Bronchial epithelial cell (primary cell): Measurements from ENCODE around the gene SLC12A7. TPM values are rescaled to one million over a fixed set of nuclear protein-coding genes. Genes with fewer than 3 reads are reported as not detected.
"Not testable (repeated sequence)": the region's sequence is repeated elsewhere in the genome, so short reads cannot be mapped to it uniquely, and the experiment has no call there.

Source experiments
- DNase-seq: peaks from one replicate; pipeline ENCODE4 v3.0.0-alpha.2; 2010; ENCODE audit warnings: low read depth
- FAIRE-seq: peaks from 2 replicates; lab custom pipeline; 2011; peaks lifted over from hg19 to GRCh38; lab: Jason Lieb, UNC
- H3K27me3 ChIP-seq: 2 replicates; pipeline ENCODE4 v1.5.1; 2011; ENCODE audit warnings: low read length; ENCODE audit not compliant: control insufficient read depth, insufficient read depth
- H3K36me3 ChIP-seq: 2 replicates; pipeline ENCODE4 v1.5.1; 2011; ENCODE audit warnings: low read length; ENCODE audit not compliant: control insufficient read depth, insufficient read depth
- H3K4me3 ChIP-seq: 2 replicates; pipeline ENCODE4 v1.5.1; 2011; ENCODE audit warnings: mild to moderate bottlenecking, low read depth, low read length, control low read depth
- CTCF ChIP-seq: IDR thresholded peaks from 2 replicates; pipeline ENCODE4 v1.5.1; 2011; ENCODE audit warnings: mild to moderate bottlenecking, moderate library complexity, low read length, control low read depth, inconsistent platforms; ENCODE audit not compliant: insufficient read depth, severe bottlenecking
- total RNA-seq: library from RNA; depleted of rRNA; stranded (reverse); fragments of >200 nt; gene quantifications from 2 replicates; pipeline ENCODE4 v1.2.1, GENCODE V29; 2014

SLC12A7 gene
- total RNA-seq, 1 donor from 2014 or later, result 10.3 TPM

DNA sequence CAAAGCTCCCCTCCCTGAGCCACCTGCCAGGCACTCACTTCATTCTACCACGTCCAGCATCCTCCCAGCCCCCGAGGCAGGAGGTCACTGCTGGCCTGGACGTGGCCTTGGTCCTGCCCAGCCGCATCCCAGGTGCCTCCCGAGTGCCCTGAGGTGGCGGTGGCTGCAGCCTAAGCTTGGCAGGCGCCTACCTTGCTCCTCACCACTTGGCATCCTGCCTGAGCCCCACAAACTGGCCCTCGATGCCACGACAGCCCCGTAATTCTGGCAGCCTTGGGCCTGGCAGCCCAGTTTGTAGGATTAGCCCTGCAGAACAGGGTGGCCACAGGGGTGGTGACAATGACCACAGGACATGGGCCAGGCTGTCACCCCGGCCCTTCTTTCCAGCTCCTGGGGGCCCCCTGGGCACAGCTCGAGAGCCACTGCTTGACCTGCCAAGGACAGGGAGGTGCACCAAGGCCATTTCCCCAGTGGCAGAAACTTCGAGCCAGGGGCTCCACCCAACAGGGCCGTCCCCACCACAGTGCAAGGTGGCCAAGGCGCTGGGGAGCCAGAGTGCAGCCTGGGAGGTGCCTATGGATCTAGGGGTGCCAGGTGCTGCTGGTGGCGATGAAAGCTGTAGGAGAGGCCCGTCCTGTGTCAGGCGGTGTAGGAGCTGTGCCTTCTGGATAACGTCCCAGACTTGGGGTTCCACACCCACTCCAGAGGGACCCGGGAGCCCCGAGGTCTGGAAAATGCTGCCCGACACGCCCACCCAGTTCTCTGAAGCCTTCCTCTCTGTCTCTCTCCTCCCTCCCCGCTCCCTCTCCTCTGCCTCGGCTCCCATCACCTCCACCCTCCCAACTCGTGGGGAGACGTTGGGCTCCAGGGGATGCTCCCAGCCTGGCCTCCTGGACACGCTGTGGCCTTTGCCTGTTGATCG lies 84.9 kb downstream of the SLC12A7 start:
- Histone ChIP-seq H3K4me3 (no peak overlapping the region), H3K36me3 (no peaks in the 10 kb centered on the region), H3K27me3 (no peaks in the 10 kb centered on the region)
- TF ChIP-seq CTCF, result no peak
- no peak for DNase-seq
- FAIRE-seq, result no peak

DNA sequence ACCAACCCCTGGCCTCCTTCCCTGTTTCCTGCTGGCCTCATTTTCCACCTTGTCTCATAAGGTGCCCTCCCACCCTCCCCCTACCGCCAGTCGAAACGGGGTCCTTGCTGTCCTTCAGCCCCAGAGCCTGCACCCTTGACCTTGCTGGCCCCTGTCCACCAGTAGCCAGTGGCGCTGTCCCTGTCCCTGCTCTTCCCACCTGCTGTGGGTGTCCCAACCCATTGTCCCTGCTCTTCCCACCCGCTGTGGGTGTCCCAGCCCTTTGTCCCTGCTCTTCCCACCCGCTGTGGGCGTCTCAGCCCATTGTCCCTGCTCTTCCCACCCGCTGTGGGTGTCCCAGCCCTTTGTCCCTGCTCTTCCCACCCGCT lies 89.9 kb downstream of the SLC12A7 start:
- not testable (repeated sequence) for FAIRE-seq, H3K4me3 ChIP-seq, DNase-seq, H3K36me3 ChIP-seq, H3K27me3 ChIP-seq

GRCh38 chr5:1021136-1021968 lies 90.5 kb downstream of the SLC12A7 start:
- no peak for DNase-seq
- FAIRE-seq, result no peak
- H3K4me3 ChIP-seq, result no peak overlapping the region
- no peaks in the 10 kb centered on the region for H3K36me3 ChIP-seq
- H3K27me3 ChIP-seq, result no peaks in the 10 kb centered on the region
- TF ChIP-seq CTCF, result no peak

DNA sequence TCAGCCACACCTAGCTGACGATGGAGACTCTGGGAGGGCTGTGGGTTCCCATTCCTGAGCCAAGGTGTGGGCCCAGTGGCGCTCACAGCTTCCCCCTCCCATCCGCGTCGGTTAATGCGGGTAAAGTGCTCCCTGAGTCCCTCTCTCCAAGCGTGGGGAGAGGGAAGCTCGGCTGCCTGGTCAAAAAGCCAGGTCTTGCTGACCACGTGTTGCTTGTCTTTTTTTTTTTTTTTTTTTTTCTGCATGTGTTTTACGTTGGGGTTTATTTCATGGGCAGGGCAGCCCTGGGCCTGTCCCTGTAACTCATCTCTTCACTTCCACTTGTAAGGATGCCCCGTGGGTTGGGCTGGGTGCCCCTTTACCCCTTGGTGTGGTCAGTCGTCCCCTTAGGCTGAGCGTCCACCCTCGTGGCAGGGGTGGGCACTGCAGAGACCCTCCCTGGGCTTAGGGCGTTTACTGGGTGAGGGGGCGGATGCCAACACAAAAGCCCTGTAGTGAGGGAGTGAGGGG lies 91.4 kb downstream of the SLC12A7 start:
- DNase-seq, result no peak

DNA sequence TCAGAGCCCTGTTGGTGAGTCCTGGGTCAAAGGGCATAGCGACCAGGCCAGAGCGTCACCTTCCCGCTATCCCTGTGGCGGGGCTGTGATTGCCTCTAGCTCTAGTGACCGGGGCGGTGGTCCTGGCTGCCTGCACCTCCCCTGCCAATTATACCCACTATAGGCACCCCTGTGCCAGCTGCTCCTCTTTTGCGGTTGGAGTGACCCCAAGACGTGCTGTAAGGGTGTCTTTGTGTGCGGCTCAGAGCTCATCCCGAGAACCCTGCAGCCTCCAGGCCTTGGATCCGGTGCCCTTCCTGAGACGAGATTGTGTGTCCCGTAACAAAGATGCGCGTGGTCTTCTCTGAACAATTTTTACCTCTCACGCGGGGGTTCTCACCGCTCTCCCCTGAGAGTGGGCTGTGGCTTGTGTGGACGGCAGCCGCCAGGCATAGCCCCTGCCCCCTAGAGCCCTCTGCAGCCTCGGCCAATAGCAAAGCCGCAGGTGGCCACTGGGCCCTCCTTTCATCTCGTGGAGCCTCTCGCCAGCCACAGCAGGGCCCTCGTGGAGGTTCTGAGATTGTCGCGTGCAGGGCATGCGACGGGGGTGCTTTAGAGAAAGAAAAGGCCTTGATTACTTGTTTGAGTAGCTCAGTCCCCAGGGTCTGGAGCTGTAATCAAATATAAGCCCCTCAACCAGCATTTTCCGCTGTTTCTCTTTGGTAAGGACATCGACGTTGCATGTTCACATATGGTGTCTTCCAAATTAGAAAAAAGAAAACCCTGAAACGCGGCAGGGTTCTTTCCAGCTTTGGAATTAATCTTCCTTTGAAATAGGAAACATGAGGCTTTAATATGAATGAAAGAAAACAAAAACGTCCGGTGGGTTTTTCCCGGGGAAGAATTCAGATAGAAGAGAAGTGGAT lies 92.6 kb downstream of the SLC12A7 start:
- peaks cover 3% of the 10 kb centered on the region for H3K27me3 ChIP-seq
- TF ChIP-seq CTCF, result no peak
- H3K4me3 ChIP-seq, result no peak overlapping the region
- FAIRE-seq (no peak), DNase-seq (no peak)
- H3K36me3 ChIP-seq, result no peaks in the 10 kb centered on the region

More for the DNA sequence above, 91.4 kb downstream of the SLC12A7 start:
- FAIRE-seq, result no peak
- Histone ChIP-seq H3K27me3 (peaks cover 3% of the 10 kb centered on the region), H3K4me3 (no peak overlapping the region), H3K36me3 (no peaks in the 10 kb centered on the region)
- TF ChIP-seq CTCF, result no peak
